Stimulated activated CD8-positive, alpha-beta memory T cell treated with anti-CD3 and anti-CD28 coated beads, Interleukin-12 subunit alpha, Interleukin-12 subunit beta, amount 100 ng/mL, for 4 hours (primary cell): ENCODE measurements around the gene PRDM2.
A peak's percentile ranks its signal among the peaks of the same experiment; 100 is the strongest.

Experiments
- DNase-seq: peaks from one replicate; pipeline ENCODE4 v3.0.0-alpha.2; 2020; ENCODE audit warnings: low read depth

Gene PRDM2

GRCh38 chr1:13732971-13733667 is 33.1 kb downstream of the PRDM2 start:
- DNase-seq, result no peak

GRCh38 chr1:13733711-13734110 is 33.7 kb downstream of the PRDM2 start:
- DNase-seq, result no peak

- DNase-seq, result no peak
These were observed 35.4 kb downstream of the PRDM2 start for GRCh38 chr1:13735168-13735930.

DNA sequence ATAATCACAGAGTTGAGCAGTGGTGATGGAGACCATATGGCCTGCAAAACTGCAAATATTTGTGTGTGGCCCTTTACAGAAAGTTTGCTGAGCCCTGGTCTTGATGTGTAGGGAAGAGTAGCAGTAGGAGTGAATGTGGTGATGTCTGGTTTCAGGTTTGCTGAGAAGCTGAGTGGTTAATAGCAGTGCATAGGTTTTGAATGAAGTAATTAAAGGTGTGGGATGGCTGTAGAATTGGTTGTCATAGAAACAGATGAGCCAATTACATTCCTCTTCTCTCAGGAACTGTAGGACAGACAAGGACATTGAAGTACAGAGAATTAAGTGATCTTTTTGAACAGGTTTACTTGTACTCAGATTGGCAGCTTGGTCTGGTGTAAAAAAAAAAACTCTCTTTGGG is 37.4 kb downstream of the PRDM2 start:
- no peak for DNase-seq

GRCh38 chr1:13746342-13746741 is 46.4 kb downstream of the PRDM2 start:
- no peak for DNase-seq

GRCh38 chr1:13748610-13749505 is 48.9 kb downstream of the PRDM2 start:
- peak; percentile 92 for DNase-seq

DNA sequence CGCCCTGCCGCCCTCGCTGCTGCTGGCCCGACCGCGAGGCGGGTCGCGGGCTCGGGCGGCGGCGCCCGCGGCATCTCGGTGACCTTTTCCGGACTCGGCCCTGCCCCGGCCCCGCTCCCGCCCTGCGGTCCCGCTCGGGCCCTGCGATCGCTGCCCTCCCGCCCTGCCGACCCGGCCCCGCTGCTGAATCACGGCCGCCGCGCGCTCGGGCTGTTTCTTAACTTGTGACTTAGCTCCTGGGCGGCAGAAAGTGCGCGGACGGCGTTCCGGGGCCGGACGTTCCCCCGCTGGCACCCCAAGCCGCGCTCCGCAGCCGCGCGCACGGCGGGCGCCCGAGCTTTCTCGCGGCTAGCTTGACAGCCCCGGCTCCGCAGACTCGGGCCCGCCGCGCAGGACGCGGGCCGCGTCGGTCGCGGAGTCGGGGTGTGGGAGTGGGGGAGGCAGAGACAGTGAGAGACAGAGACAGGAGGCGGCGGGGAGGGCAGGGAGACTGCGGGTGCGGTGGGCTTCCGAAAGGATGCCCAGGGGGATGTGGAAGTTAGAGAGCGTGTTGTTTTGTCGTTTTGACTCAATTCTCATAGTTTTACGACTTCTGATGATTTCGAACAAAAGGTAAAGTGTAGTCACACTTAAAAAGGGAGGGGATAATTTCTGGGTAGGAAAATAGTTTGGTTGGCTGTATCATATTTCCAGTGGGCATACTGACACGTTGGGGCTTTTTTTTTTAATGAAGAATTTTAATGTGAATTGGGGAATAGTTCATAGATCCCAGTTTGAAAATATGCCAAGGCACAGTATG is 49.8 kb downstream of the PRDM2 start:
- no peak for DNase-seq

DNA sequence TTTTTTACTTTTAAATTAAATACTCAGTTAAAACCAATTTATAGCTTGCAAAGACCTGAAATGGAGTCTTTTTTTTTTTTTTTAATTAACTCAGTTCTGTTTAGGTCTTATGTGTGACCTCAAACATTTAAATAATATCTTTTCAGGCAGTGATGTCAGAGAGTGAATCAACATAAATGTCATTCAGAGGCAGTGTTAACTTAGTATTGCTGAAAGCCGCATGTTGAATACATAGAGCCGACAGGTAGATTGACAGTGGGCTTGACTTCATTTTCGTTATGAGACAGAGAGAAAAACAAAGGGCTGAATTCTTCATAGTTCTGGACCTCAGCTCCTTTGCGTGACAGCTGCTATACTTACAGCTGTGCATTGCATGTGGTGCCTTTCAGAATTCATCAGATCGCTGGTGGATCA is 51.5 kb downstream of the PRDM2 start:
- no peak for DNase-seq

GRCh38 chr1:13751985-13752384 is 52.0 kb downstream of the PRDM2 start:
- no peak for DNase-seq

- DNase-seq, result no peak
These were observed 52.9 kb downstream of the PRDM2 start for GRCh38 chr1:13752852-13753251.

DNA sequence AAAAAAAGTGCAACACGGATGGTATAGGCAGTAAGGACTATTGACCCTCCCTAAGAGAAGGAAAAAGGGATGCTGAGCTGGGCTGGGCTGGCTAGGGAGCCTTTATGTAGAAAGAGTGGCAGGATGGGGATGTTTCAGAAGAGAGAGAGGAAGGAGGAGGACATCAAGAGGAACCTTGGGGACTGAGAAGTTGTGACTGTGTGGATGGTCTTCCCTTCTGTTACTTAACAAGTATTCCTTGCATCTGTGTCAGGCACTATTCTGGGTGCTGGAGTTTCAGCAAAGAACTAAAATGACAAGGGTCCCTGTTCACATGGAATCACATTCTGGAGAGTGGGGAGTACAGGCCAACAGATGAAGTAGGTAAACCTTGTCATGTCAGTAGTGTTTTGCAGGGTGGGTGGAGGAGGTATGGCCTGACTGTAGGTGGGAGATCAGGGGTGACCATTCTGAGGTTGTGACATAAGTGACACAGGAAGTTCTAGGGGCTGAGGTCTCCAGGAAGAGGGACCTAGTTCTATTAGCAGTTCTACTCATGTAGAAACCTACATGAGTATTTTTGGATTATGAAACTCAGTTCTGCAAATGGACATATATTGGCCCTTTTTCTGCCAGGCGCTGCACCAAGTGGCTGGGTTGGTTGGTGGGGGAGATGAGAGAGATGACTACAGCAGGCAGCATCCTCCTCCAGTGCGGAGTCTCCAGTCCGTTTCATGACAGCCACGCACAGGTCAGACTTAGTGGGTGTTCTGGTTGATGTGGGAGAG is 53.8 kb downstream of the PRDM2 start:
- no peak for DNase-seq

- DNase-seq, result no peak
These were observed 54.6 kb downstream of the PRDM2 start for GRCh38 chr1:13754510-13755103.

- no peak for DNase-seq
These were observed 56.7 kb downstream of the PRDM2 start for GRCh38 chr1:13756557-13757315.

DNA sequence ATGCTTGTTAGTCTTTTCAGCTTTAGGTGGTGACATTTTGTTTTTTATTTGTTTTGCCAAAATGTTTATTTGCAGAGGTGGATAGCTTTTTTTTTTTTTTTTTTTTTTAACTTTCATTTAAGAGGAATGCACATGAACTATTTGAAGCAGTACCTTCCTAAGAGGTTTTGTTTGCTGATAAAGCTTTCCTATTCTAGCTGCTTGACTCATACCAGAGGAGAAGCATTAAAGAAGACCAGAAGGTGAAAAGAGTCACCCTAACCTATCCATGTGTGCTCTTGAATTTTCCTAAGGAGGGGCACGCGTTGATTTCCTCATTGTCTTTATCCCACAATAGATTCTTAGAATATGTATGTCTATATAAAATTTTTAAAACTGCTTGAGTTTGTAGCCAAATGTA is 57.7 kb downstream of the PRDM2 start:
- DNase-seq, result no peak

DNA sequence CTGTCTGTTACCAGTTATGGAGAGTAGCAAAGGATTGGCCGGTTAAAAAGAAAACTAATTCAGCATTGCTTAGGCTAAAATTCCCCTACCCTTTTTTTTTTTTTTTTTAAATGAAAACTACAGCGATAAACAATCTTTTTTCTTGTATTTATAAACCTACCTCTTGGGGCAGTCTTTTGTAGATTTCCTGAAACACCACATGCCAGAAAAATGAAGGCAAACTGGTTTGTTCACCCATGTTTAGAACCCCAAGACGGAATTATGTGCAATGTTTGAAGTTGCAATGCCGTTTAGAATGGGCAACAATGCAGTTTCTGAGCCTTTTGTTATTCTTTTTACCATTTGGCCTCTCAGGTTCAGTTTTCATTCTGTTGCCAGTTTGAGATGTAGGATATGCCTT is 59.1 kb downstream of the PRDM2 start:
- DNase-seq, result no peak

DNA sequence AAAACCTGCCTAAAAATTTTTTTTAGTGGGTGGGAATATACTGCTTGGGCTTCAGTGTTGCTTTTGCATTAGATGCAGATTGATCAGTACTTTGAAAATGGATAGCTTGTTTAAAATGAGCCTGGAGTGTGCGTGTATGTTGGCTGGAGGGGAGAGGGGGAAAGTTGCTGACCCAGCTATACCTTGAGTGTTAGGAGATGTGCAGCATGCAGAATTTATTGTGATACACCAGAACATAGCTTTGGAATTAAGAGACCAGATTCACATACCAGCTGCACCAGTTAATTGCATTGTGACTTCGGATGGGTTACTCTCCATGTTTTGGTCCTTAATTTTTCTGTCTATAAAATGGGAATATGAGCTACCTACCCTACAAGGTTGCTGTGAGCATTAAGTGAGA is 60.4 kb downstream of the PRDM2 start:
- DNase-seq, result no peak

GRCh38 chr1:13760921-13761320 is 60.9 kb downstream of the PRDM2 start:
- DNase-seq, result no peak

GRCh38 chr1:13761883-13762282 is 61.9 kb downstream of the PRDM2 start:
- DNase-seq, result no peak

GRCh38 chr1:13762642-13763041 is 62.7 kb downstream of the PRDM2 start:
- no peak for DNase-seq

- no peak for DNase-seq
These were observed 63.2 kb downstream of the PRDM2 start for GRCh38 chr1:13763222-13763621.
